OCI-LY1 (cell line): ENCODE measurements around the gene FAM131A.

Experiments used
- H2AFZ ChIP-seq: fragments of 200-600 bp; sonication (generic), shearing (Covaris generic); 2 replicates; pipeline ENCODE4 v1.6.0; 2014; ENCODE audit warnings: antibody characterized with exemption, mild to moderate bottlenecking, low read length
- H3F3A ChIP-seq: fragments of 200-600 bp; sonication (generic), shearing (Covaris generic); 2 replicates; pipeline ENCODE4 v1.6.0; 2014; ENCODE audit warnings: mild to moderate bottlenecking, antibody characterized with exemption, low read length, moderate library complexity; ENCODE audit not compliant: insufficient read depth
- H3K27ac ChIP-seq: fragments of 200-600 bp; sonication (generic); 2 replicates; pipeline ENCODE4 v1.5.1; 2014; ENCODE audit warnings: low read length, mixed run types, mild to moderate bottlenecking, low read depth; ENCODE audit not compliant: poor library complexity, severe bottlenecking
- H3K27me3 ChIP-seq: fragments of 200-600 bp; sonication (generic); 2 replicates; pipeline ENCODE4 v1.6.0; 2014; ENCODE audit warnings: antibody characterized with exemption, mild to moderate bottlenecking, low read length, moderate library complexity; ENCODE audit not compliant: insufficient read depth
- H3K36me3 ChIP-seq: fragments of 200-600 bp; sonication (generic); 2 replicates; pipeline ENCODE4 v1.6.1; 2014; ENCODE audit warnings: mild to moderate bottlenecking, antibody characterized with exemption, low read length, moderate library complexity, mixed read lengths; ENCODE audit not compliant: insufficient read depth
- H3K4me1 ChIP-seq: fragments of 200-600 bp; sonication (generic); 2 replicates; pipeline ENCODE4 v1.5.1; 2014; ENCODE audit warnings: mild to moderate bottlenecking, low read length, moderate library complexity; ENCODE audit not compliant: insufficient read depth, severe bottlenecking
- H3K4me2 ChIP-seq: fragments of 200-600 bp; sonication (generic), shearing (Covaris generic); 2 replicates; pipeline ENCODE4 v1.6.1; 2014; ENCODE audit warnings: low read length
- H3K4me3 ChIP-seq: fragments of 200-600 bp; sonication (generic); 2 replicates; pipeline ENCODE4 v1.5.1; 2014; ENCODE audit warnings: low read length, low read depth, mild to moderate bottlenecking, mixed read lengths; ENCODE audit not compliant: poor library complexity, severe bottlenecking
- H3K79me2 ChIP-seq: fragments of 200-600 bp; shearing (Covaris generic); 2 replicates; pipeline ENCODE4 v1.6.1; 2016; ENCODE audit warnings: mixed run types, low read length, mixed read lengths; ENCODE audit not compliant: insufficient read depth
- H3K9ac ChIP-seq: fragments of 200-600 bp; sonication (generic), shearing (Covaris generic); 2 replicates; pipeline ENCODE4 v1.6.1; 2014; ENCODE audit warnings: mild to moderate bottlenecking, low read length, mixed read lengths
- H3K9me2 ChIP-seq: fragments of 200-600 bp; sonication (generic), shearing (Covaris generic); 2 replicates; pipeline ENCODE4 v1.6.1; 2014; ENCODE audit warnings: low read depth, mild to moderate bottlenecking, low read length, mixed read lengths
- H3K9me3 ChIP-seq: fragments of 200-600 bp; shearing (Covaris generic); 2 replicates; pipeline ENCODE4 v1.6.1; 2014; ENCODE audit warnings: low read length, mixed read lengths
- H4K20me1 ChIP-seq: fragments of 200-600 bp; sonication (generic), shearing (Covaris generic); 2 replicates; pipeline ENCODE4 v1.6.0; 2016; ENCODE audit warnings: mild to moderate bottlenecking, low read length; ENCODE audit not compliant: insufficient read depth
- CTCF ChIP-seq: fragments of 200-600 bp; sonication (generic), shearing (Covaris generic); IDR thresholded peaks from 2 replicates; pipeline ENCODE4 v1.5.1; 2017; ENCODE audit warnings: mild to moderate bottlenecking, antibody characterized with exemption, low read length, moderate library complexity, mixed read lengths
- EZH2 ChIP-seq: fragments of 200-600 bp; sonication (generic), shearing (Covaris generic); IDR thresholded peaks from 2 replicates; pipeline ENCODE4 v1.8.0; 2017; ENCODE audit warnings: borderline replicate concordance, mixed run types, mild to moderate bottlenecking, antibody characterized with exemption, low read length, moderate library complexity, mixed read lengths

Gene FAM131A

GRCh38 chr3:184387174-184387714, 49.8 kb downstream of the FAM131A start:
- TF ChIP-seq EZH2 (no peak), CTCF (no peak)
- Histone ChIP-seq H3K27me3 (peaks cover 8% of the 10 kb centered on the region; the same call in 1 of the 2 replicates), H3K9me2 (no peaks in the 10 kb centered on the region), H3K9me3 (no peaks in the 10 kb centered on the region), H2AFZ (no peak overlapping the region), H3K4me1 (no peaks in the 10 kb centered on the region), H3F3A (no peaks in the 10 kb centered on the region), H3K4me3 (no peak overlapping the region), H3K27ac (no peak overlapping the region), H3K9ac (no peak overlapping the region), H4K20me1 (no peaks in the 10 kb centered on the region), H3K79me2 (no peaks in the 10 kb centered on the region), H3K4me2 (no peak overlapping the region), H3K36me3 (no peaks in the 10 kb centered on the region)

GRCh38 chr3:184388164-184388935, 51.0 kb downstream of the FAM131A start:
- TF ChIP-seq CTCF (no peak), EZH2 (no peak)
- Histone ChIP-seq H2AFZ (no peak overlapping the region), H3K79me2 (no peaks in the 10 kb centered on the region), H3K9me3 (no peaks in the 10 kb centered on the region), H3F3A (no peaks in the 10 kb centered on the region), H3K9ac (no peak overlapping the region), H3K27me3 (0 out of 2 replicates have a peak, but pooled peaks cover 8% of the 10 kb centered on the region), H3K27ac (no peak overlapping the region), H3K4me1 (no peaks in the 10 kb centered on the region), H3K4me3 (no peak overlapping the region), H3K4me2 (no peak overlapping the region), H3K9me2 (no peaks in the 10 kb centered on the region), H3K36me3 (no peaks in the 10 kb centered on the region), H4K20me1 (no peaks in the 10 kb centered on the region)

GRCh38 chr3:184388936-184389230, 51.5 kb downstream of the FAM131A start:
- H3K9ac ChIP-seq: no peak overlapping the region
- H3K9me3 ChIP-seq: no peaks in the 10 kb centered on the region
- H3K27ac ChIP-seq: no peak overlapping the region
- no peaks in the 10 kb centered on the region for H3K4me1 ChIP-seq
- H3K79me2 ChIP-seq: no peaks in the 10 kb centered on the region
- H4K20me1 ChIP-seq: no peaks in the 10 kb centered on the region
- H3F3A ChIP-seq: no peaks in the 10 kb centered on the region
- H3K9me2 ChIP-seq: no peaks in the 10 kb centered on the region
- H3K4me2 ChIP-seq: no peak overlapping the region
- no peak overlapping the region for H3K4me3 ChIP-seq
- TF ChIP-seq CTCF (no peak), EZH2 (no peak)
- H3K27me3 ChIP-seq: 0 out of 2 replicates have a peak, but pooled peaks cover 8% of the 10 kb centered on the region
- H3K36me3 ChIP-seq: no peaks in the 10 kb centered on the region
- H2AFZ ChIP-seq: no peak overlapping the region
